HEK293 (cell line): ENCODE results near the gene UBE4B.

Experiments used
- CTCF ChIA-PET: fragments of 350-600 bp; formaldehyde crosslinking; extraction: SDS; loops from one replicate; lab custom pipeline; 2021; ENCODE audit warnings: antibody characterized with exemption; lab: Yijun Ruan, JAX
- POLR2A ChIA-PET: fragments of 300-600 bp; formaldehyde crosslinking; extraction: SDS; loops from one replicate; lab custom pipeline; 2020; ENCODE audit warnings: antibody characterized with exemption, inconsistent platforms; lab: Yijun Ruan, JAX
- H3K27ac ChIP-seq: fragments of 200-500 bp; sonication (Bioruptor generic); 2 replicates; pipeline ENCODE4 v1.5.1; 2014; ENCODE audit warnings: low read depth, low read length, control low read depth, inconsistent platforms; ENCODE audit errors: extremely low read depth
- H3K36me3 ChIP-seq, 2 experiments: fragments of 200-500 bp in 1 of 2; sonication (Bioruptor generic) in 1 of 2; 1 replicate in 1 of 2; 2 replicates in 1 of 2; pipeline ENCODE4 v1.5.1; 2014 to 2017; ENCODE audit warnings: inconsistent platforms in 2 of 2, low read length in 2 of 2; ENCODE audit not compliant: control insufficient read depth in 2 of 2, insufficient read depth in 1 of 2
- H3K4me1 ChIP-seq: fragments of 200-500 bp; sonication (Bioruptor generic); 2 replicates; pipeline ENCODE4 v1.5.1; 2014; ENCODE audit warnings: mild to moderate bottlenecking, low read length, inconsistent platforms; ENCODE audit not compliant: control insufficient read depth, insufficient read depth
- H3K4me3 ChIP-seq: 2 replicates; pipeline ENCODE4 v1.5.1; 2011; ENCODE audit warnings: low read depth, mild to moderate bottlenecking, control low read depth, low read length, moderate library complexity
- H3K9me3 ChIP-seq: fragments of 200-500 bp; sonication (Bioruptor generic); 2 replicates; pipeline ENCODE4 v1.5.1; 2014; ENCODE audit warnings: low read depth, low read length, inconsistent platforms; ENCODE audit not compliant: control insufficient read depth, insufficient read depth
- SALL2 ChIP-seq: fragments of 450-650 bp; formaldehyde crosslinking; IDR thresholded peaks from 2 replicates; pipeline ENCODE4 v1.5.0; 2017; ENCODE audit warnings: missing biosample characterization, mild to moderate bottlenecking, missing genetic modification characterization, borderline replicate concordance
- SCRT1 ChIP-seq: fragments of 450-650 bp; formaldehyde crosslinking; IDR thresholded peaks from 2 replicates; pipeline ENCODE4 v1.5.1; 2016; ENCODE audit warnings: missing biosample characterization, missing genetic modification characterization, borderline replicate concordance
- TCF7L2 ChIP-seq: IDR thresholded peaks from 2 replicates; pipeline ENCODE4 v1.6.1; 2011; ENCODE audit warnings: low read depth, mild to moderate bottlenecking, inconsistent platforms, low read length, moderate library complexity, borderline replicate concordance
- YY1 ChIP-seq: fragments of 450-650 bp; formaldehyde crosslinking; IDR thresholded peaks from 2 replicates; pipeline ENCODE4 v1.5.1; 2018; ENCODE audit warnings: missing biosample characterization, missing genetic modification characterization
- ZBTB26 ChIP-seq: fragments of 450-650 bp; formaldehyde crosslinking; optimal IDR thresholded peaks from 2 replicates; pipeline ENCODE3; 2016; ENCODE audit warnings: missing biosample characterization, mild to moderate bottlenecking, missing genetic modification characterization
- ZNF19 ChIP-seq: fragments of 450-650 bp; formaldehyde crosslinking; IDR thresholded peaks from 2 replicates; pipeline ENCODE4; 2016; ENCODE audit warnings: missing biosample characterization, missing genetic modification characterization, low read depth
- ZNF354C ChIP-seq: fragments of 450-650 bp; formaldehyde crosslinking; IDR thresholded peaks from 2 replicates; pipeline ENCODE4 v1.5.1; 2016; ENCODE audit warnings: missing biosample characterization, missing genetic modification characterization, low read depth, borderline replicate concordance
- ZNF366 ChIP-seq: fragments of 450-650 bp; formaldehyde crosslinking; conservative IDR thresholded peaks from 2 replicates; pipeline ENCODE4 v1.5.1; 2016; ENCODE audit warnings: missing biosample characterization, missing genetic modification characterization
- ZNF514 ChIP-seq: fragments of 450-650 bp; formaldehyde crosslinking; IDR thresholded peaks from 2 replicates; pipeline ENCODE4 v1.5.1; 2016; ENCODE audit warnings: missing biosample characterization, missing genetic modification characterization
- ZNF600 ChIP-seq: fragments of 450-650 bp; formaldehyde crosslinking; IDR thresholded peaks from 2 replicates; pipeline ENCODE4 v1.5.1; 2016; ENCODE audit warnings: missing biosample characterization, missing genetic modification characterization
- TF ChIP-seq, protein P1 (sequence below): fragments of 450-650 bp; formaldehyde crosslinking; IDR thresholded peaks from 2 replicates; pipeline ENCODE4 v1.5.1; 2017; ENCODE audit warnings: missing biosample characterization, missing genetic modification characterization
- TF ChIP-seq, protein P2 (sequence below): fragments of 450-650 bp; formaldehyde crosslinking; IDR thresholded peaks from 2 replicates; pipeline ENCODE4 v1.5.1; 2017; ENCODE audit warnings: missing biosample characterization, missing genetic modification characterization
- TF ChIP-seq, protein P3 (sequence below): fragments of 450-650 bp; formaldehyde crosslinking; IDR thresholded peaks from 2 replicates; pipeline ENCODE4 v1.5.1; 2016; ENCODE audit warnings: missing biosample characterization, missing genetic modification characterization

The UBE4B gene

DNA sequence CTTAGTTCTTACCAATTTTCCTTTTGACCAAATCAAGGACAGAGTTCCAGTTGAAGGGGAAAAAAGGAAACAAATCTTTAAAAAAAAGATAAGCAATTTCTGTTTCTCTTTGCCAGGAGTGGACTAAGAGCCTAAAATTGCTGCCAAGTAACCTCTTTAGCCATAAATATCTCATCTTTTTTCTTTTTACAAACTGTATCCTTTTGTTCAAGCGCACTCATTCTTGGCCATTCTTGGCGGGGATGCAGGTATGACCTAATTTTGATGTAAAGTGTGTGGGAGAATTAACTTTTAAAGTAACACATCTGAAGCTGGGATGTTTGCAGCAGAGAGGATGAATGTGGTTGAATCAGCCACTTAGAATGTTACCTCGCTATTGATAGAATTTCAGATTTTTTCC is 164.2 kb downstream of the UBE4B start:
- no peaks in the 10 kb centered on the region for H3K36me3 ChIP-seq
- no peak overlapping the region for H3K27ac ChIP-seq
- H3K4me1 ChIP-seq: no peaks in the 10 kb centered on the region
- ChIA-PET CTCF (interaction anchor here (1.3 kb wide), 1 partner anchor 13 kb away, joined by 3 read pairs; no protein-coding TSS in a partner anchor), POLR2A (interaction anchor here (0.7 kb wide), 1 partner anchor 211 kb away, joined by 6 read pairs; no protein-coding TSS in a partner anchor)
- H3K9me3 ChIP-seq: no peaks in the 10 kb centered on the region
- H3K4me3 ChIP-seq: no peak overlapping the region
- TF ChIP-seq, protein P1, sequence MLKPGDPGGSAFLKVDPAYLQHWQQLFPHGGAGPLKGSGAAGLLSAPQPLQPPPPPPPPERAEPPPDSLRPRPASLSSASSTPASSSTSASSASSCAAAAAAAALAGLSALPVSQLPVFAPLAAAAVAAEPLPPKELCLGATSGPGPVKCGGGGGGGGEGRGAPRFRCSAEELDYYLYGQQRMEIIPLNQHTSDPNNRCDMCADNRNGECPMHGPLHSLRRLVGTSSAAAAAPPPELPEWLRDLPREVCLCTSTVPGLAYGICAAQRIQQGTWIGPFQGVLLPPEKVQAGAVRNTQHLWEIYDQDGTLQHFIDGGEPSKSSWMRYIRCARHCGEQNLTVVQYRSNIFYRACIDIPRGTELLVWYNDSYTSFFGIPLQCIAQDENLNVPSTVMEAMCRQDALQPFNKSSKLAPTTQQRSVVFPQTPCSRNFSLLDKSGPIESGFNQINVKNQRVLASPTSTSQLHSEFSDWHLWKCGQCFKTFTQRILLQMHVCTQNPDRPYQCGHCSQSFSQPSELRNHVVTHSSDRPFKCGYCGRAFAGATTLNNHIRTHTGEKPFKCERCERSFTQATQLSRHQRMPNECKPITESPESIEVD (tag by site-specific recombination): 0 out of 2 replicates have a peak, but pooled peaks have one; percentile 30
- no peak for TF ChIP-seq ZNF514 (tag by site-specific recombination)
- TF ChIP-seq ZNF366 (tag by site-specific recombination): no peak
- TF ChIP-seq, all 188 proteins: peak for 1

- Histone ChIP-seq H3K4me3 (no peak overlapping the region), H3K27ac (no peak overlapping the region), H3K4me1 (no peaks in the 10 kb centered on the region), H3K36me3 (no peaks in the 10 kb centered on the region), H3K9me3 (no peaks in the 10 kb centered on the region)
- CTCF ChIA-PET: interaction anchor here (2.7 kb wide), 1 partner anchor 9 kb away, joined by 16 read pairs; the partner anchor contains the start of gene KIF1B
- POLR2A ChIA-PET: interaction anchor here (1.5 kb wide), 1 partner anchor 9 kb away, joined by 4 read pairs; the partner anchor contains the start of gene KIF1B
- no peak for TF ChIP-seq ZNF19 (tag by site-specific recombination)
- TF ChIP-seq ZBTB26: no peak
- TF ChIP-seq YY1 (tag by site-specific recombination): no peak
- TF ChIP-seq ZNF354C (tag by site-specific recombination): no peak
- TF ChIP-seq, protein P2, sequence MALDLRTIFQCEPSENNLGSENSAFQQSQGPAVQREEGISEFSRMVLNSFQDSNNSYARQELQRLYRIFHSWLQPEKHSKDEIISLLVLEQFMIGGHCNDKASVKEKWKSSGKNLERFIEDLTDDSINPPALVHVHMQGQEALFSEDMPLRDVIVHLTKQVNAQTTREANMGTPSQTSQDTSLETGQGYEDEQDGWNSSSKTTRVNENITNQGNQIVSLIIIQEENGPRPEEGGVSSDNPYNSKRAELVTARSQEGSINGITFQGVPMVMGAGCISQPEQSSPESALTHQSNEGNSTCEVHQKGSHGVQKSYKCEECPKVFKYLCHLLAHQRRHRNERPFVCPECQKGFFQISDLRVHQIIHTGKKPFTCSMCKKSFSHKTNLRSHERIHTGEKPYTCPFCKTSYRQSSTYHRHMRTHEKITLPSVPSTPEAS: no peak
- TF ChIP-seq, protein P3, sequence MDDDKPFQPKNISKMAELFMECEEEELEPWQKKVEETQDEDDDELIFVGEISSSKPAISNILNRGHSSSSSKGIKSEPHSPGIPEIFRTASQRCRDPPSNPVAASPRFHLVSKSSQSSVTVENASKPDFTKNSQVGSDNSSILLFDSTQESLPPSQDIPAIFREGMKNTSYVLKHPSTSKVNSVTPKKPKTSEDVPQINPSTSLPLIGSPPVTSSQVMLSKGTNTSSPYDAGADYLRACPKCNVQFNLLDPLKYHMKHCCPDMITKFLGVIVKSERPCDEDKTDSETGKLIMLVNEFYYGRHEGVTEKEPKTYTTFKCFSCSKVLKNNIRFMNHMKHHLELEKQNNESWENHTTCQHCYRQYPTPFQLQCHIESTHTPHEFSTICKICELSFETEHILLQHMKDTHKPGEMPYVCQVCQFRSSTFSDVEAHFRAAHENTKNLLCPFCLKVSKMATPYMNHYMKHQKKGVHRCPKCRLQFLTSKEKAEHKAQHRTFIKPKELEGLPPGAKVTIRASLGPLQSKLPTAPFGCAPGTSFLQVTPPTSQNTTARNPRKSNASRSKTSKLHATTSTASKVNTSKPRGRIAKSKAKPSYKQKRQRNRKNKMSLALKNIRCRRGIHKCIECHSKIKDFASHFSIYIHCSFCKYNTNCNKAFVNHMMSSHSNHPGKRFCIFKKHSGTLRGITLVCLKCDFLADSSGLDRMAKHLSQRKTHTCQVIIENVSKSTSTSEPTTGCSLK (tag by site-specific recombination): no peak
- no peak for TF ChIP-seq TCF7L2
- TF ChIP-seq SCRT1 (tag by site-specific recombination): no peak
These were observed 167.9 kb downstream of the UBE4B start for GRCh38 chr1:10200620-10201019.

DNA sequence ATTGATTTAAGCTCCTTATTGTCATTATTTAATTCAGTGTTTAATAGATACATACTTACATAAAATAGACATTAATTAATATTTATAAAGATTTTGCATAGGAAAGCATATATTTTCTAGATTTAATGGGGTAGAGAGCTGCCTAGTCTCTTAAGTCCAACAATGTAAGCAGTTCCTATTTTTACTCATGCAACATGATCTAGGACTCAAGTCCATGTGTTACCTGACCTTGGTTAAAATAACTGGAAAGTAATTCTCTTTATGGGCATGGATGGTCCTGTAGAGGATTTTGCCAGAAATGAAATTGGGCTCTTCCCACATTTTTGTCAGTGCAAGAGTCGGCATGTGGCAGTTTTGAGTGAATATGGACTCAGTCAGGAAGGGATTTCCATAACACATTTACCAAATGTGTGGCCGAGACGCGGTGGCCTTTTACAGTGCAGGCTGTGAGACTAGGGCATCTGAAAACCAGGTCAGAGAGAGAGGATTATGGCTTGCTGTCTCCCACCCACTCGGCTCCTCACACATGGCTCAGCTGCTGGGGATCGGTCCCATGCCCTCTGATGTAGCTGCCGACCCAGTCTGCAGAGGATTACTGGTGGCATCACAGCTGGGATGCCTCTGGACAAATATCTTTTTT is 171.4 kb downstream of the UBE4B start:
- H3K36me3 ChIP-seq: no peaks in the 10 kb centered on the region
- no peaks in the 10 kb centered on the region for H3K9me3 ChIP-seq
- peak; percentile 73 for TF ChIP-seq ZNF600 (tag by site-specific recombination)
- no peak for TF ChIP-seq SALL2
- TF ChIP-seq, all 188 proteins: peak for 1
- no peak overlapping the region for H3K27ac ChIP-seq
- ChIA-PET CTCF (interaction anchor here (0.7 kb wide), 1 partner anchor 74 kb away, joined by 3 read pairs; no protein-coding TSS in a partner anchor), POLR2A (no interaction called here)
- H3K4me1 ChIP-seq: no peaks in the 10 kb centered on the region
- H3K4me3 ChIP-seq: no peak overlapping the region
